ENCODE data around the gene ZGPAT. TPM values are rescaled to one million over a fixed set of nuclear protein-coding genes. Genes with fewer than 3 reads are reported as not detected.

ZGPAT gene
- total and polyA plus RNA-seq, 9 of the 15 experiments (the other 6 are each of a cell fraction or from before 2014, with no cell fraction given) = 0.14 to 26.6 (median 7.4) TPM

DNA sequence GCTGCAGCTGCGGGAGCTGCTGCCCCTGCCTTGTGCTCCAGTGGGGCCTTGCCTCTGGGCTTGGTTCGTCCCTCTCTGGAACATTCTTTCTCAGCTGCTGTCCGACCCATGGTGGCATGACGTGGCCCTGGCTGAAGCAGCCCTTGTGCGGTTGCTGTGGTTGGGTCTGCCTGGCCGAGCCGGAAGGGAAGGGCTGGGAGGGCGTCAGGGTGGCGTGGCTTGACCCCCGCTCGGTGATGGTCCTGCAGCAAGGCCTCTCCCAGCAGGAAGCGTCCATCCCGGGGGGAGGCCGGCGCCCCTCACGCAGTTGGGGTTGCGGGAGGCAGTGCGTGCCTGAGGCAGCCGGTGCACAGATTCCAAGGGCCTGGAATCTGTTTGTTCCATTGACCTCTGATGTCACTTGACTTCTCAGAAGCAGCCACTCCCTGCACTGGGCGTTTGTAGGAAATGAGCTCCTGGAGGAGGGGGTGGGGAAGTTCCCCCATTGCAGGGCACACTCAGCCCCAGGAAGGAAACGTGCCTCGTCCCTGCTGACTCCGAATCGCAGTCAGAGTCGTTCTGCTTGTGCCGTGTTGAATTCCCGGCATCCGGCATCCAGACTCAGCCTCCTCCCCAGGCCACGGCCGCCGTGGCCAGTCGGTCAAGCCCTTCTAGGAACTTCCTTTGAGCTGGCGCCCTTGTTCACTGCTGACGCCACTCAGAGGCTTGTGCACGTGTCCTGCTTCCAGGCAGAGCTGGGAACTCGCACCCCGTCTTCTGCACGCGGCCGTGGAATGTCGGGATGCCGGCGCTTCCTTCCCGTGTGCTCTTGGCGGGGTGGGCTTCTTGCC, 21.1 kb upstream of the ZGPAT start (continued):
- TF ChIP-seq, protein P1, sequence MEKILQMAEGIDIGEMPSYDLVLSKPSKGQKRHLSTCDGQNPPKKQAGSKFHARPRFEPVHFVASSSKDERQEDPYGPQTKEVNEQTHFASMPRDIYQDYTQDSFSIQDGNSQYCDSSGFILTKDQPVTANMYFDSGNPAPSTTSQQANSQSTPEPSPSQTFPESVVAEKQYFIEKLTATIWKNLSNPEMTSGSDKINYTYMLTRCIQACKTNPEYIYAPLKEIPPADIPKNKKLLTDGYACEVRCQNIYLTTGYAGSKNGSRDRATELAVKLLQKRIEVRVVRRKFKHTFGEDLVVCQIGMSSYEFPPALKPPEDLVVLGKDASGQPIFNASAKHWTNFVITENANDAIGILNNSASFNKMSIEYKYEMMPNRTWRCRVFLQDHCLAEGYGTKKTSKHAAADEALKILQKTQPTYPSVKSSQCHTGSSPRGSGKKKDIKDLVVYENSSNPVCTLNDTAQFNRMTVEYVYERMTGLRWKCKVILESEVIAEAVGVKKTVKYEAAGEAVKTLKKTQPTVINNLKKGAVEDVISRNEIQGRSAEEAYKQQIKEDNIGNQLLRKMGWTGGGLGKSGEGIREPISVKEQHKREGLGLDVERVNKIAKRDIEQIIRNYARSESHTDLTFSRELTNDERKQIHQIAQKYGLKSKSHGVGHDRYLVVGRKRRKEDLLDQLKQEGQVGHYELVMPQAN (IDR thresholded peaks at IDR 0.05; ENCODE audit: borderline replicate concordance) = no peak
- peak; percentile 26; the same call in 1 of the 2 replicates for TF ChIP-seq GABPB1 (CRISPR knock-in tag; IDR thresholded peaks at IDR 0.05)
- TF ChIP-seq NR4A1 (CRISPR knock-in tag; IDR thresholded peaks at IDR 0.05) = no peak
- no peak for TF ChIP-seq NR4A1 (tag; IDR thresholded peaks at IDR 0.05)
- TF ChIP-seq ZNF224 (CRISPR knock-in tag; IDR thresholded peaks at IDR 0.05) = no peak
- TF ChIP-seq PHF8 (IDR thresholded peaks at IDR 0.05; ENCODE audit: borderline replicate concordance, low read length) = peak; percentile 28; the same call in 1 of the 2 replicates
- no peak for TF ChIP-seq CBFB (CRISPR knock-in tag; IDR thresholded peaks at IDR 0.05)
- TF ChIP-seq RFX1 (IDR thresholded peaks at IDR 0.05) = no peak
- TF ChIP-seq YY1 (IDR thresholded peaks at IDR 0.05; ENCODE audit: borderline replicate concordance in 1 of 3, control insufficient read depth in 1 of 3, extremely low read depth in 1 of 3, insufficient read depth in 3 of 3, insufficient read length in 1 of 3, insufficient replicate concordance in 2 of 3, low read depth in 1 of 3, low read length in 2 of 3) = no peak
- TF ChIP-seq, protein P2, sequence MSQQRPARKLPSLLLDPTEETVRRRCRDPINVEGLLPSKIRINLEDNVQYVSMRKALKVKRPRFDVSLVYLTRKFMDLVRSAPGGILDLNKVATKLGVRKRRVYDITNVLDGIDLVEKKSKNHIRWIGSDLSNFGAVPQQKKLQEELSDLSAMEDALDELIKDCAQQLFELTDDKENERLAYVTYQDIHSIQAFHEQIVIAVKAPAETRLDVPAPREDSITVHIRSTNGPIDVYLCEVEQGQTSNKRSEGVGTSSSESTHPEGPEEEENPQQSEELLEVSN (IDR thresholded peaks at IDR 0.05; ENCODE audit: borderline replicate concordance in 1 of 2, extremely low read depth in 1 of 2, insufficient read depth in 1 of 2, insufficient read length in 1 of 2, low read depth in 1 of 2, low read length in 1 of 2, poor library complexity in 1 of 2, severe bottlenecking in 1 of 2) = no peak
- TF ChIP-seq CREB1 (IDR thresholded peaks at IDR 0.05) = no peak
- TF ChIP-seq CREB1 (CRISPR knock-in tag; IDR thresholded peaks at IDR 0.05) = 0 out of 2 replicates have a peak, but pooled peaks have one; percentile 30
- TF ChIP-seq ZNF384 (IDR thresholded peaks at IDR 0.05; ENCODE audit: low read depth, low read length) = no peak
- TF ChIP-seq, protein P3, sequence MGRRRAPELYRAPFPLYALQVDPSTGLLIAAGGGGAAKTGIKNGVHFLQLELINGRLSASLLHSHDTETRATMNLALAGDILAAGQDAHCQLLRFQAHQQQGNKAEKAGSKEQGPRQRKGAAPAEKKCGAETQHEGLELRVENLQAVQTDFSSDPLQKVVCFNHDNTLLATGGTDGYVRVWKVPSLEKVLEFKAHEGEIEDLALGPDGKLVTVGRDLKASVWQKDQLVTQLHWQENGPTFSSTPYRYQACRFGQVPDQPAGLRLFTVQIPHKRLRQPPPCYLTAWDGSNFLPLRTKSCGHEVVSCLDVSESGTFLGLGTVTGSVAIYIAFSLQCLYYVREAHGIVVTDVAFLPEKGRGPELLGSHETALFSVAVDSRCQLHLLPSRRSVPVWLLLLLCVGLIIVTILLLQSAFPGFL (CRISPR knock-in tag; IDR thresholded peaks at IDR 0.05) = no peak
- TF ChIP-seq SMC3 (conservative IDR thresholded peaks at IDR 0.05; ENCODE audit: insufficient read depth, low read depth, low read length) = no peak
- TF ChIP-seq TRIM28 (IDR thresholded peaks at IDR 0.05) = no peak
- TF ChIP-seq RFX7 (CRISPR knock-in tag; IDR thresholded peaks at IDR 0.05) = no peak
- no peak for TF ChIP-seq SAP30 (IDR thresholded peaks at IDR 0.05; ENCODE audit: borderline replicate concordance, insufficient read depth, low read depth, low read length, poor library complexity, severe bottlenecking)
- TF ChIP-seq RBFOX2 (IDR thresholded peaks at IDR 0.05; ENCODE audit: low read depth, low read length) = peak; percentile 22; the same call in 1 of the 2 replicates
- TF ChIP-seq RBBP5 (IDR thresholded peaks at IDR 0.05; ENCODE audit: borderline replicate concordance, insufficient read depth, low read length, poor library complexity, severe bottlenecking) = no peak
- TF ChIP-seq, protein P4, sequence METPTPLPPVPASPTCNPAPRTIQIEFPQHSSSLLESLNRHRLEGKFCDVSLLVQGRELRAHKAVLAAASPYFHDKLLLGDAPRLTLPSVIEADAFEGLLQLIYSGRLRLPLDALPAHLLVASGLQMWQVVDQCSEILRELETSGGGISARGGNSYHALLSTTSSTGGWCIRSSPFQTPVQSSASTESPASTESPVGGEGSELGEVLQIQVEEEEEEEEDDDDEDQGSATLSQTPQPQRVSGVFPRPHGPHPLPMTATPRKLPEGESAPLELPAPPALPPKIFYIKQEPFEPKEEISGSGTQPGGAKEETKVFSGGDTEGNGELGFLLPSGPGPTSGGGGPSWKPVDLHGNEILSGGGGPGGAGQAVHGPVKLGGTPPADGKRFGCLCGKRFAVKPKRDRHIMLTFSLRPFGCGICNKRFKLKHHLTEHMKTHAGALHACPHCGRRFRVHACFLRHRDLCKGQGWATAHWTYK (CRISPR knock-in tag; IDR thresholded peaks at IDR 0.05) = no peak
